Hindlimb muscle (tissue), 1 donor: Measurements from ENCODE around the gene C2CD2. TPM values are rescaled to one million over a fixed set of nuclear protein-coding genes. Genes with fewer than 3 reads are reported as not detected.
"Not testable (repeated sequence)": the region's sequence is repeated elsewhere in the genome, so short reads cannot be mapped to it uniquely, and the experiment has no call there.

Experiments
- DNase-seq: peaks from one replicate; pipeline ENCODE4 v3.0.0-alpha.2; 2013
- polyA plus RNA-seq: library from polyadenylated mRNA; unstranded; fragments of 120-200 nt; gene quantifications from one replicate; pipeline ENCODE4 v1.2.1, GENCODE V29; 2013; ENCODE audit not compliant: insufficient read length

Gene C2CD2
- 8.9 TPM for polyA plus RNA-seq

DNA sequence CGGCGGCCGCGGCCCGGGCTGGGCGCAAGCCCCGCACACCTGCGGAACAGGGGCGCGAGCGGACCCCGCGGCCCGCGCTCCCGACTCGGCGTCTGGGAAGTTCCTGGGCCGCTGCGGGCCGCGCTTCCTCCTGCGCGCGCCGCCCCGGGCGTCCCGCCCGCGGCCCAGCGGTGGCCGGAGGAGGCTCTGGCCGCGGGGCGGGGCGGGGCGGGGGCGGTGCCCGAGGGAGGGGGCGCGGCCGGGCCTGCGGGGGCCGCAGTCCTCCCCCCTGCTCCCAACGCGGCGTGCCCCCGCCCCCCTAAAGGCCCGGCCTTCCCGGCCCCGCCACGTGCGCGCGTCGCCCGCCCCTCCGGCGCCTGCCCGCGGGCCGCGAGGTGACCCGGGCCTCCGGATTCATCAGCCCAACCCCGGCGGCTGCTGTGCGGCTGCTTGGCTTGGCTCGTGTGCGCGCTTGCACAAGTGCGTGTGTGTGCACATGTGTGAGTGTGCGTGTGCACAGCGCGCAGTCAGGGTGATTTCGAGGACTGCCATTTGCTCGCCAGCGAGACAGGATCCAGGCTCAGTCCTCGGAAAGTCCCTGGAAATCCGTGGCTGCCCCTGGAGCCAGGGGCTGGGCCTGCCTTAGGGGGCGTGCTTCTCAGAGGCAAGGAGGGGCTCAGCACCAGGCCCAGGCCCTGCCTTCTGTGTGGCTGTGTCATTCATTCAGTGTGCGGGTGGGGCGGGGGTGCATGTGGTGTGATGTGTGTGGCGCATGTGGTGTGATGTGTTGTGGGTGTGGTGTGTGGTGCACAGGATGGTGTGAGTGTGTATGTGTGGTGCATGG, at the start of gene C2CD2:
C2CD2 (minus strand) TSS at position 188 of the 823 bp plus-strand sequence. CDS start 370 bp downstream, outside the sequence.
- peak; percentile 84 for DNase-seq

DNA sequence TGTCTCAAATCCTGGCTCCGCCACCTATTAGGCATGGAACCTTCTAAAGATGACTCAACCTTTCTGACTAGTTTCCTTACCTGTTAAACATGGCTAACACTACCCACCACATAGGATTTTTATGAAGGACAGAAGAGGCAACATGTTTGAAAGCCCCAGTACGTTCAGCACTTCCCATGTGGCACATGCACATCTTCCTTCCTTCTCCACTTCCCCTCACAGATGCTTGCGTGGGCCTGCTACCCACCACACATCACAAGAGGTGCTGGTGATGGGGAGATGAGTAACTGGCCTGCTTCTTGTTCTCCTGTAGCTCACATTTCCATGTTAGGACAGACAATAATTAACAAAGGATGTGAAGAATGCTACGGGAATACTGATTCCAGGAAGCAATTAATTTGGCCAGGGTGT, 49.2 kb upstream of the C2CD2 start:
- DNase-seq, result no peak

DNA sequence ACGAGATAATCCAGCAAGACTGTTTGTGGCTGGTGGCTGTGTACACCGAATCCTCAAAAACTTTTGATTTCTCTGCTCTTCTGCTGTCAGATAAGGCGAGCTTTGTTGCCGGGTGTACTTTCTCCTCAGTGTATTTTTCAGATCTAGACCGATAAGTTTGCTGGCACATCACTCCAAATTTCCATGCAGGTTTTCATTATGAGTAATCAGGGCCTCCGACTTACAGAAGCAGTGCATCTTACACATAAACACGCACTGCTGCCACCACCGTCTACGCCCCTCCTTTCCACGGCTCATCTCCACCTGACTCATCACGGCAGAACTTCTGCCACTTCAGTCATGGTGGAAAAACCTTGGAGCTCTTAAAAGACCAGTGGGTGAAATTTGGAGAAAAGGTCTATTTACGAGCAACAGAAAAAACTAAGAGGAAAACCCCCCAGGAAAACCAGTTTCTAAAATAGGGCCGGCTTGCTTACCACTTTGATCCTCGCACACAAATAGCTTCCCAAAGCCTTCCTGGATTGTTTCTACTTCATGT, 48.7 kb upstream of the C2CD2 start:
- no peak for DNase-seq

DNA sequence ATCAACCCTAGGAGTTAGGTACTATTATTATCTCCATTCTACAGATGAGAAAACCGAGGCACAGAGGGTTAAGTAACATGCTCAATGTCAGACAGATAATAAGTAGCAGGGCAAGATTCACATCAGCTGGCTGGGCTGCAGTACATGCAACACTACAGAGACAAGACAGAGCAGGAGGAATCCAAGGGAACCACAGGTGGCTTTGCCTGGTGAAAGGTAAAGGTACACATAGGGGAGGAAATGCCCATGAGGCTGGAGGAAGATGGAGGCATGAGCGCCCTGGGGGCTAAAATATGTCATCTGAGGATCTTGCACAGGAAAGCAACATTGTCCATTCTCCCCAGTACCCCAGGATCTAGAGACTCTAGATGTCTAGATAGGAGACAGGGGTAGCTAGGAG, 48.0 kb upstream of the C2CD2 start:
- DNase-seq, result no peak

DNA sequence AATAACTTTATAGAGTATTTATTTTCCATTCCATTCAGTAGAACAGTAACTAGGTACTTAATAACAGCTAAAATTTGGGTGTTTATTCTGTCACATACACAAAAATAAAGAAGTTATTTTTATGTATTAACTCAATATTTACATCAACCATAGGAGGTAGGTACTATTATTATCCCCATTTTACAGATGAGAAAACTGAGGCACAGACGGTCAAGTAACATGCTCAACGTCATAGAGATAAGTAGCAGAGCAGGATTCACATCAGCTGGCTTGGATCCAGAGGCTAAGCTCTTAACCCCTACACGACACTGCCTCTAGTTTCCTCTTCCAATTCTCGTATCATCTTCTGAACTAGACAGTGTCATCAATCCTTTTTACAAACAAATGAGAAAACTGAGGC, 47.1 kb upstream of the C2CD2 start:
- DNase-seq, result no peak

DNA sequence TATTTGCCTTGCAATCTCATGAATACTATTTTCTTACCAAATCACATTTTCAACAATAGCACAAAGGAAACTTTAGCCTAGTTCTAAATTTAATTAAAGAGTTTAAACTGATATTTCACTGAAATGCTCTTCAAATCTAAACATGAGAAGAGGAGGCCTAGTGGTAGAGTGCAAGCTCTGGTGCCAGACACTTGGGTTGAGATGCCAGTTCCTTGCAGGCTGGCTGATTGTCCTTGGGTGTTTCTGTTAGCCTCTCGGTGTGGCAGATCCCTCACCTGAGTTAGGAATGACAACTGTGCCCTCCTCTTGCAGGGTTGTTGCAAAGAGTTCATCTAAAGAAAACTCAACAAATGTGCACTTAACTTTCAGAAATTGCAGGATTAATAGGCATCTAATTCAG, 43.8 kb upstream of the C2CD2 start:
- no peak for DNase-seq

DNA sequence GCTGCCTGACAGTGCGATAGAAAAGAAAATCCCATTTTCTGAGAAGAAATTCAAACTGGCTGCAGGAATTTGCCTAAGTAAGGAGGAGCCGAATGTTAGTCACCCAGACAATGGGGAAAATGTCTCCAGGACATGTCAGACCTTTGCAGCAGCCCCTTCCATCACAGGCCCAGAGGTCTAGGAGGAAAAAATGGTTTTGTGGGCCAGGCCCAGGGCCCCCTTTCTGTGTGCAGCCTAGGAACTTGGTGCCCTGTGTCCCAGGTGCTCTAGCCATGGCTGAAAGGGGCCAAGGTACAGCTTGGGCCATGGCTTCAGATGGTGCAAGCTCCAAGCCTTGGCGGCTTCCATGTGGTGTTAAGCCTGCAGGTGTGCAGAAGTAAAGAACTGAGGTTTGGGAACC, 41.8 kb upstream of the C2CD2 start:
- no peak for DNase-seq

DNA sequence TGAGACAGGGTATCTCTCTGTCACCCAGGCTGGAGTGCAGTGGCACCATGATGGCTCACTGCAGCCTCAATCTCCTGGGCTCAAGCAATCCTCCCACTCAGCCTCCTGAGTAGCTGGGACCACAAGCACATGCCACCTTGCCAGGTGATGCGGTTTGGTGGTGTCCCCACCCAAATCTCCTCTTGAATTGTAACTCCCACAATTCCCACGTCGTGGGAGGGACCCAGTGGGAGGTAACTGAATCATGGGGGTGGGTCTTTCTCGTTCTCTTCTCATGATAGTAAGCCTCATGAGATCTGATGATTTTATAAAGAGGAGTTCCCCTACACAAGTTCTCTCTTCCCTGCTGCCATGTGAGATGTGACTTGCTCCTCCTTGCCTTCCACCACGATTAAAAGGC, 40.8 kb upstream of the C2CD2 start:
- DNase-seq, result not testable (repeated sequence)

DNA sequence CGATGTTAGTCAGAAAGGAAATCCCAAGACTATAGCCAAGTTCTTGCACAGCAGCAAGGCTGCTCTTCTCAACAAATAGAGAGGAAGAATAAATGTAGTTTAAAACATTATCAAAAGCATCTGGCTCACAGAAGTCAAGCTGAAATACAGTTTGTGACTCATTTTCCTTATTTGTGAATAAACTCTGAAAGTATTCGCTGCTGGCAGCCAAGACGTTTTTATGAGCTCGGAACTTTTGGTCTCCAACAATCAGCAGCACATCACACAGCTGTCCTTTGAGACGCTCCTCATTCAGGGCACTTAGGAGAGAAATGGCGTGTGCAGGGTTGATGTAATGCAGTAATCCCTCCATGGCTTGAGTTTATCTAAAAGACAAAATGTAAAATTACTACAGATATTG, 39.9 kb upstream of the C2CD2 start:
- no peak for DNase-seq

DNA sequence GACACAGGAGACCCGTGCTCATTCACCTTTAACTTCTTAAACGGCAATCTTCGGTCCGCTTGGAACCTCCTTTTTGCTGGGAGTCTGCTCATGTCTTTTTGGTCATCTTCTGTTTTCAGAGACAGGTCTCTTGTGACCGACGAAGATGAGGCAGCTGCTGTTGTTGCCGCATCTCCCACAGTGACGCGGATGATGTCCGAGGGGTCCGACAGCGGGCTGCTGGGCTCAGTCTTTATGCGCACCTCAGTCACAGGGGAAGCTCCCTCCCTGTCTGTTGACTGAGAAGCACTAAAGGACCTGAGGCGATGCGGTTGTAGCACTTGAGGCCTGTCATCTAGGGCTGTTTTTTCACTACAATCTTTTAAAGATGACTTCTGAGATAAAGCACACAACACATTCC, 38.8 kb upstream of the C2CD2 start:
- DNase-seq, result no peak

DNA sequence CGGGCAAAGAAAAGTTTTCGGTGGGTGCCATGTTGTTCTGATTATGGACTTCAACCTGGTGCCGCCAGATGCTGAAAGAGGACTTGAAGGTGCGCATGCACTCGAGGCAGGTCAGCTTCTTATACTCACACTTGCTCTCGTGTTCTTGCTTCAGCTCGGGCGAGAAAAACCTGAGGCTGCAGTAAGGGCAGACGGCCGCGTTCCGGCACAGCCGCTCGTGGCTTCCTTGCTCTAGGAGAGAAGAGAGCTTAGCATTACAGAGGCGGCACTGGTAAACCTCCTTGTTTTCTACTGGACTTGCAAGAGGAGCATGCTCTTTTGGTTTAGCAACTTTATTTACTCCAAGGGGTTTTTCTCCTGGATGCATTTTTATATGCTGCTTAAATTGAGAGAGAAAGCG, 37.8 kb upstream of the C2CD2 start:
- DNase-seq, result no peak

DNA sequence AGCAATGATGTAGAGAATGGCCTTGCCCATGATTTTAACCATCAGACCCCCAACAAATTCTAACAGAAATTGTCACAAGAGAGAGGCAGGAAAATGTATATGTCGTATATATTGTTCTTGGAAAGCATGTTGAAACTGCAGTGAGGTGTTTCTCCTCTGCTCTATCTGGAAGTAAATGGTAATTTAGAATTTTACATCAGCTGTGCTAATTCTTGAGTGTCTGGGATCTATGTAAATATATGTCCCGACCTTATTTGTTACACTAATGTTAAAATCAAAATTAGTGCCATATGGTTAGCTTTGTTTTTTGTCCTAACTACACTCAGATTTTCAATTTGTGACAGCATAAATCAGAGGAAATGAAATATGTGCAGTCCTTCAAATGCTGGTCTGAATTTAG, 35.9 kb upstream of the C2CD2 start:
- DNase-seq, result no peak

DNA sequence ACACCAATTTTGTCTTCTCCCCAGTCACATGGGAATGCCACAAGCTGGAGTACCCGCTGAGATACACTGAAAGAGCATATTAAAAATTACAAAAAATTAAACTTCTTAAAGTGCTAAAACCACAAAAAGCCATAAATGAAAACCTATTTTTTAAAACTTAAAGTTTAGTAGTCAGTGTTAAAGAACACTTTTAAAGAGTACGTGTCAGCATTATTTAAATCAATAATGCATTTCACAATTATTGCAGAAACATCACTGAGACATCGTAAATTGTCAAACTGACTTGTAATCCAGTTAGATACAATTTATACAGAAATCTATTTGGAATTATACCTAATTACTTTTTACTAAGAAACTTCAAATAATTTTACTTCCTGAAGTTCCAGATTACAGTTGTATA, 33.5 kb upstream of the C2CD2 start:
- DNase-seq, result no peak

DNA sequence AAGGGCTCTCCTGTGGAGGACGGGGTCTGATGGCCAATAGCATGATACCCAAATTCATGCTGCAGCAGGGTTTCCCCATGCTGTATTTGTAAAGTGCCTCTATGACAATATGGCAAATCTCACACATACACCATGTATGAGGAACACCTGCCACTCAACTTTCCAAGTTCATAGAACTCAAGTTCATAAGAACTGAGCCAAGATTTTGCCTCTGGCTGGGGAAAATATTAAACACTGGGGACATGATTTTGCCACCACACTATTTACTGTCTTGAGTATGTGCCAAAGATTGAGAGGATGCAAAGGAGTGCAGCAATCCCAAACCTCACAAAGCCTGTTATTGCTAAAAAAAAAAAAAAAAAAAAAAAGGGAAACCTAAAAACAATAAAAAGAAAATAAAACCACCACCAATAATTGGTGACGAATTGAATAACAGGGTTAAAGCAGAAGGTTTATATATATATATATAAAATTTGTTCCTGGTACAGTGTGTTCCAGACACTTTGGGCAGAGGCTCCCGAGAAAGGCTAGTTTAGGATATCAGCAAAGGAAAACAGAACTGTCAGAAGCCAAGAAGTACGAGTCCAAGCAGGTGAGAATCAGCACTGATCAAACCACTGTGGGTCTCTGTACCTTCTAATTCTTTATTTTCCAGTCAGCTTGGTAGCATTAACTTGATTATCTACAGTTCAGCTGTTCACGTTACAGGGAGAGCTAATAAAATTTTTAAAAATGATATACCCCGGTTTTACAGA, 32.0 kb upstream of the C2CD2 start:
- no peak for DNase-seq

DNA sequence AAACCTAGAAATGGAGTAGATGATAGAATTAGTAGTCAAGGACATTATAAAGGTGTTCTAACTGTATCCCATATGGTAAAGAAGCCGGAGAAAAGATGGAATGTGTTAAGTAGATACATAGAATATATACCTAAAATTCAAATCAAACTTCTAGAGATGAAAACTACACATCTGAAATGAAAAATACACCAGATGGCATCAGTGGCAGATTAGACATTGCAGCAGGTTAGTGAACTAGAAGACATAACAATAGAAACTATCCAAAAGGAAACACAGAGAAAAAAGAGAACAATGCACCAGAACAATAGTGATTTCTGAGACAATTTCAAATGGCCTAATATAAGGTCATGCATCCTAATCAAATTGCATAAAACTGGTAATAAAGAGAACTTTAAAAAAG, 29.4 kb upstream of the C2CD2 start:
- no peak for DNase-seq

DNA sequence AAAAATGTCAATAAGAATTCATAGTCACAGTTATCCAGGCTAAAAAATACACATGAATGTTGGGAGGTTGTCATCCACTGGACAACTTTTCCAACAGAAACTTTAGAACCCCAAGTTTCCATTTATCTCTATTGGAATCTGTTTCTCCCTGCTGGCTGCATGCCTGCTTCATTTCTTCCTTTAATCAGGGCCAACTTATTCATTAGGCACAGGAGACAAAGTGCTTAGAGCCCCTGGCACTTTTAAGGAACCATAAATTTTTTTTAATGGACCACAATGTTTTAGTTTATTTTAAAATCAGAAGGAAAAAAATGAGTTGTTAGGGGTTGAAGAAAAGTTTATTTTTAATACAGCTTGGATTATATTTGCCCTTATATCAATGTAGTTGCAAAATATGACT, 26.7 kb upstream of the C2CD2 start:
- DNase-seq, result no peak

DNA sequence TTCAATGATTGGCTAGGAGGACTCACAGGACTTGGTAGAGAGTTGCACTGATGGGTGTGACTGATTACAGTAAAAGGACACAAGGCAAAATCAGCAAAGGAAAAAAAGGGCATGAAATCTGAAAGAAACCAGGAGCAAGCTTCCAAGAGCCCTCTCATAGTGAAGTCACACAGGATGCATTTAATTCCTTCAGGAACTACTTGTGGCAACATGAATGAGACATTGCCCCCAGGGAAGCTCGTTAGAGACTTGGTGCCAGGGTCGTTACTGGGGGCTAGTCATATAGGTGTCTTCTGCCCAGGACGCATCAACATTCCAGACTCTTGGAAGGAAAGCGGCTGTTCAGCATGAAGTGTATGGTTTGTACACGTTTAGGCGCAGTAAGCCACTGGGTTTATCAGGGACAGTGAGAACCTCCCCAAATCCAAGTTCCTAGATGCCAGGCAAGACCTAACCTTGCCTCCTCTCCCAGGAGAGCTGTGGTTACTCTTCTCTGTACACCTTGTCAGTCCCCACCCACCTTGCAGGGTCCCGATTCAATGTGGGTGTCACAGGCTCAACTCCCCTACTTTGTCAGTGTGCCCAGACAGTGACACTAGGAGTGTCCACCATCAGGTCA, 26.0 kb upstream of the C2CD2 start:
- DNase-seq, result no peak

DNA sequence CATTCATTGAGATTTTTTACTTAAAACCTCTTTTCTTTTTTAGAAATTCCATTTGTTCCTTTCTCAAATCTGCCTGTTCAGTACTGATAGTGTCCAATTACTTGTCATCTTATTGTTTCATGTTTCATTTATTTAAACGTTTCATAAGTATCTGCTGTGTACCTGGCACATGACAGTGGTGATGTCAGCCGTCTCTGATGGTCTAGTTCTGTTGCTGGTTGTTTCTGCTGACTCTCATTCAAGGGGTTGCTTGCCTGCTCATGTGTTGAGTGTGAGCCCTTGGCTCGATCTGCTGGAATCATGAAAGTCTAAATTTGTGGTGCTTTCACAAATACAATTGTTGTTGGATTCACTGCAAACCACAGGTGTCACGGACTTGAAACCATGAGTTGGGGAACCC, 25.5 kb upstream of the C2CD2 start:
- no peak for DNase-seq

DNA sequence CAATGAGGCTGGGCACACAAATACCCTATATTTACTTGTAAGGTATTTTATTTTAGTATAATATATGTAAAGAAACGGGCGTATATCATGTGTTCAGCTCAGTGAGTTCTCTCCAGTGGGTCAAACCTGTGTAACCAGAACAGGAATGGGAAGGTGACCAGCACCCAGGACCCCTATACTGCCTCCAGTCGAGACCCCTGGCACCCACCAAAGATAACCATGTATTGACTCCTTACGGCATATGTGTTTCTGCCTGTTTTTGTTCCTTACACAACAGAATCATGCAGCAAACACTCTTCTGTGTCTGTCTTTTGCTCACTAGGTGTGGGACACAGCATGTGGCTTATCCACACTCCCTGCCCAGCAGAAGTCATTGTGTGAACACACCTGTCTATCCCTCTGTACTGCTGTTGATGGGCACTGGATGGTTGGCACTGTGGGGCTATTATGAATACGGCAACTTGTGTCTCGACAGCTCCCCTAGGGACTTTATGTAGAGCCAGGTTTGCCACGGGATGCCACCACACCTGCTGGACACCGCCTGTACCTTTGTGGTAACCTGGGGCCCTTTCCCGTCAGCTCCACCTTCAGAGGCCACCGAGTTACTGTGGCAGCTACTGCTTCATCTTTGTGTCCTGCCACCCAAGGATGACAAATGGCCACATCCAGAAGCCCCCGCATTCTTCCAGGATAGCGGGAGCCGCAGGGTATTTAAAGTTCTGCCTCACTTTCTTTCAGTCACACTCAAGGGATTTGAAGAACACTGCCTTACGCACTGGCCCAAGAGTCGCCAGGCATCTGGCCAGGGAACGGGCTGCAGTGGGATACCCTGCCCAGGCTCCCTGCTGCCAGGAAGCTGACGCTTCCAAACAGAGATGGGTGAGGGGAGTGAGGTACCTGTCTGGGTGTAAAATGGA, 23.5 kb upstream of the C2CD2 start:
- DNase-seq, result no peak

DNA sequence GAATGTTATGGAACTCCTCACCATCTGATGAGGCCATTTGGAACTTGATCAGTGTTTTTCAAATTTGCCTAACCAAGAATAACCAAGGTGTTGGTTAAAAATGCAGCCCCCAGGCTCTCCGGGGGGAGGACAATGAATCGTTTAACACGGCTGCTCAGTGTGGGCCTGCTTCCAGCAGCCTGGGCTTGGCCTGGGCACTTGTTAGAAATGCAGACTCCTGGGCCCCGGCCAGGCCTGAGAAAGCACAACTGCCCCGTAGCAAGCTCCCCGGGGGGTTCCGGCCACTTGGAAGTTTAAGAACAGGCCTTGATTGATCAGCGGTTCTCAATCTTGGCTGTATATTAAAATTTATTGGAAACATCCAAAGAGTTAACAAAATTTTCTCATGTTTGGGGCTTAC, 22.8 kb upstream of the C2CD2 start:
- no peak for DNase-seq

DNA sequence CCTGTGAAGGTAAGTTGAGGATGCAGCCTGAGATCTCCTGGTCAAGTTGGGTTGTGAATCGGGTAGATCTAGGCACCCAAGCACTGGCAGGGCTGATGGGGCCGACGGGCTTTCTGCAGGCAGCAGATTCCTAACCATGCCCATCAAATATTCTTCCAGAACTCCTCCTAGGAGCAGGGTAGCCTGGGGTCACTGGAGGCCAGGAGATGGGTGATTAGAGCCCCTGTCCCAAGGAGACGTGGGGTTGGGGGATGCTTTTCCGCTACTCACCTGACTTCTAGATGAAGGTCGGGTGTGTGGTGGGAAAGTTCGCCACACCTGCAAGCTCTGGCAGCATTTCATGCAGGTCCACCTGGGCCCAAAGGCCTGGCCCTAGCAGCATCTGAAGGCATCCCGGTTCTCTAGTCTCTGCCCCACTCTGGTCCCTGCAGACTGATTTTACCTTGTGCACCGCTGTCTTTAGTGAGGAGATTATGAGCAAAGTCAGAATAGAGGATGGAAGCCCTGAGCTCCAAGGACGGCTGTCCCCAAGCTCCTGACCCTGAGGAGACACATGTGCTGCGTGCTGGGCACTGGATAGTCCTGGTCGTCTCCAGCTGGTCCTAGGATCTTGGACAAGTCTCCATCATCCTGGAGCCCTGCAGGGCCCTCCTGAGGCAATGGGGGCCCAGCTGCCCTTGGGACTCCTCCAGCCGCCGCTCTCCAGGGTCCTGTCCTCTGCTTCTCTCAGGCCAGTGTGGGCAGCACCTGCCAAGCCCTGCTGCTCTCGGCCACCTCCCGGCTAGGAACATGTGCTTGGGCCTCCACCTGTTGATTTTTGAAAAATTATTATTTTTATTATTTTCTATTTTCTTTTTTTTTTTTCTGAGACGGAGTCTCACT, 21.8 kb upstream of the C2CD2 start:
- DNase-seq, result no peak
